ENCODE measurements around the gene TNFRSF25. TPM values are rescaled to one million over a fixed set of nuclear protein-coding genes. Genes with fewer than 3 reads are reported as not detected.

The TNFRSF25 gene
- total and polyA plus RNA-seq, 4 donors: 4.9 to 19.8 (median 11.7) TPM

DNA sequence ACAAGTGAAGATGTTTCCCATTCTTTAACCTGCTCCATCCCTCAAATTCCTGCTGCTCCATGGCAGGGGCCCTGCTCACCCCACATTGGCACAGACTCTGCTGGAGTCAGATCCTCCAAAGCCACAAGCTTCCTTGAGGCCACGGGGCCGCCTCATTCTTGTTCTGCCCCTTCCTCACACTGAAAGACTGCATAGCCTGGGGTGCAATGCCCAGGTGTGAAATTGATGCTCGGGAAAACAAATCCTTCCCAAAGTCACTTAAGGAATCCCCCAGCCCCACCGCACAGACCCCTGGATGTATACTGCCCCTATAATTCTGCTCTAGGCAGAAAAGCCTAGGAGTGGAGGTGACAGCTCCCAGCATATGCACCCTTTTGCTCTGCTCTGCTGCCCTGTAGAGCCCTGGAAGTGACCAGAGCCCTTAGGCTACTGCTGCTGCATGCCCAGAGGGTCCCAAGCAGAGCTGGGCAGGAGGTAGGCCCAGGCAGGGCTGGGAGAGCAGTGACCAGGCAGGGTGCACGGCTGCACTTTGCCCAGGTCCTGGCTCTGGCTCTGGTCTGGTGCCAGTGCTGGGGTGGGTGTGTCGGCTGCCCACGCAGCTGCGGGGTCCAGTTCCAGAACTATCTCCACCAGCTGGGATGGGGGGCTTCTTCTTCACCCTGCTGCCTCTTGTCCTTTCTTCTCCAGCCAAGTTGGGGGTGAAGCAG is 47.9 kb downstream of the TNFRSF25 start:
- ATAC-seq (ENCODE audit: insufficient read depth, low FRiP score): no peak
- H3K9me3 ChIP-seq (ENCODE audit: control insufficient read depth in 4 of 4, insufficient read depth in 3 of 4, low read length in 3 of 4): no peaks in the 10 kb centered on the region
- H3K4me3 ChIP-seq: no peak overlapping the region
- WGBS, 2 donors: 63 to 65% methylated on average over 8 of the region's 8 CpGs
- no peak for DNase-seq
- H3K27me3 ChIP-seq (ENCODE audit: control insufficient read depth in 3 of 3, insufficient read depth in 3 of 3, low read length in 2 of 3): peaks cover 6 to 73% (median 63%) of the 10 kb centered on the region in 3 donors
- H3K36me3 ChIP-seq (ENCODE audit: control insufficient read depth in 4 of 4, insufficient read depth in 4 of 4, low read length in 4 of 4): no peaks in the 10 kb centered on the region
- no peak overlapping the region for H3K27ac ChIP-seq (ENCODE audit: low read depth in 1 of 2, low read length in 1 of 2)
- H3K9ac ChIP-seq (ENCODE audit: insufficient read depth in 1 of 2, low read length in 2 of 2): no peak overlapping the region
- peaks cover 0 to 11% (median 7%) of the 10 kb centered on the region in 5 donors for H3K4me1 ChIP-seq (ENCODE audit: control insufficient read depth in 5 of 5, insufficient read depth in 5 of 5, low read length in 5 of 5)
- TF ChIP-seq, protein P1, sequence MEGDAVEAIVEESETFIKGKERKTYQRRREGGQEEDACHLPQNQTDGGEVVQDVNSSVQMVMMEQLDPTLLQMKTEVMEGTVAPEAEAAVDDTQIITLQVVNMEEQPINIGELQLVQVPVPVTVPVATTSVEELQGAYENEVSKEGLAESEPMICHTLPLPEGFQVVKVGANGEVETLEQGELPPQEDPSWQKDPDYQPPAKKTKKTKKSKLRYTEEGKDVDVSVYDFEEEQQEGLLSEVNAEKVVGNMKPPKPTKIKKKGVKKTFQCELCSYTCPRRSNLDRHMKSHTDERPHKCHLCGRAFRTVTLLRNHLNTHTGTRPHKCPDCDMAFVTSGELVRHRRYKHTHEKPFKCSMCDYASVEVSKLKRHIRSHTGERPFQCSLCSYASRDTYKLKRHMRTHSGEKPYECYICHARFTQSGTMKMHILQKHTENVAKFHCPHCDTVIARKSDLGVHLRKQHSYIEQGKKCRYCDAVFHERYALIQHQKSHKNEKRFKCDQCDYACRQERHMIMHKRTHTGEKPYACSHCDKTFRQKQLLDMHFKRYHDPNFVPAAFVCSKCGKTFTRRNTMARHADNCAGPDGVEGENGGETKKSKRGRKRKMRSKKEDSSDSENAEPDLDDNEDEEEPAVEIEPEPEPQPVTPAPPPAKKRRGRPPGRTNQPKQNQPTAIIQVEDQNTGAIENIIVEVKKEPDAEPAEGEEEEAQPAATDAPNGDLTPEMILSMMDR (IDR thresholded peaks at IDR 0.05; ENCODE audit: control extremely low read depth, extremely low read depth): no peak

DNA sequence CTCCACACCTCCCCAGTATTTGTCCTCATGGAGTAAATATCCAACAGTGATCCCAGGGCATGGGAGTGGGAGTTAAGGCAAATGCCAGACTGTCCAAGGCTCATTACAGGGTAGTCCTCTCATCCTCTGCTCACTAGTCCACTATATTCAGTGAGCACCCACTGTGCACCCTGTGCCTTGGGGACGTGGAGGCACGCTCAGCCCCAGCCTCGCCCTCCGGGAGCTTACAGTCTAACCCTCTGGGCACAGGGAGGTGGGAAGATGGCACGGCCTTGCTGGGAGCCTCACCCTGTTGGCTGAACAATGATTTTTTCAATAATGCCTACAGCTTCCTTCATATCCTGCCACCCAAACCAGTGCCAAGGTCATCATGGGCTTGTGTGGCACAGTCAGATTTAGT is 49.1 kb downstream of the TNFRSF25 start:
- Histone ChIP-seq H3K4me1 (ENCODE audit: control insufficient read depth in 5 of 5, insufficient read depth in 5 of 5, low read length in 5 of 5) (peaks cover 0 to 11% (median 7%) of the 10 kb centered on the region in 5 donors), H3K4me3 (no peak overlapping the region), H3K36me3 (ENCODE audit: control insufficient read depth in 4 of 4, insufficient read depth in 4 of 4, low read length in 4 of 4) (no peaks in the 10 kb centered on the region), H3K27me3 (ENCODE audit: control insufficient read depth in 3 of 3, insufficient read depth in 3 of 3, low read length in 2 of 3) (peaks cover 6 to 67% (median 57%) of the 10 kb centered on the region in 3 donors), H3K9ac (ENCODE audit: insufficient read depth in 1 of 2, low read length in 2 of 2) (no peak overlapping the region), H3K27ac (ENCODE audit: low read depth in 1 of 2, low read length in 1 of 2) (no peak overlapping the region), H3K9me3 (ENCODE audit: control insufficient read depth in 4 of 4, insufficient read depth in 3 of 4, low read length in 3 of 4) (no peaks in the 10 kb centered on the region)
- no peak for ATAC-seq (ENCODE audit: insufficient read depth, low FRiP score)
- TF ChIP-seq, protein P1 (IDR thresholded peaks at IDR 0.05; ENCODE audit: control extremely low read depth, extremely low read depth): no peak
- WGBS, 2 donors: 92 to 95% methylated on average over 5 of the region's 5 CpGs
- DNase-seq: no peak

DNA sequence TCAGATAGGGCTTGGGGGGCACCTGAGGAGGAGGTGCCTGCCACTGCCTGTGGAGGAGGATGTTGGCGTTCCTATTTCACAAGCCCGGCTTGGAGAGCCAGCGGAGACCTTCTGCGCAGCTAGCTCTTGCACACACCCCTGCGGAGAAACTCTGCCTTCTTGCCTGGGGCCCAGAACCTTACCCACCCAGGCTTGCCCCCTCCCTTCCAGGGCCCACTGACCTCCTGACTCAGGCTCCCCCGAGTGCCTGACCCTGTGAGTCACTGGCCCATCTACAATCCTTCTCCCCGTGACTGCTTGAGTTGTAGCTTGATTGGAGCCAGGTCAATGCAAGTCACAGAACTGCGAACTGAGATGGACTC is 49.7 kb downstream of the TNFRSF25 start:
- Histone ChIP-seq H3K9me3 (ENCODE audit: control insufficient read depth in 4 of 4, insufficient read depth in 3 of 4, low read length in 3 of 4) (no peaks in the 10 kb centered on the region), H3K4me3 (no peak overlapping the region), H3K9ac (ENCODE audit: insufficient read depth in 1 of 2, low read length in 2 of 2) (no peak overlapping the region), H3K27ac (ENCODE audit: low read depth in 1 of 2, low read length in 1 of 2) (no peak overlapping the region), H3K27me3 (ENCODE audit: control insufficient read depth in 3 of 3, insufficient read depth in 3 of 3, low read length in 2 of 3) (peaks cover 6 to 63% (median 52%) of the 10 kb centered on the region in 3 donors), H3K4me1 (ENCODE audit: control insufficient read depth in 5 of 5, insufficient read depth in 5 of 5, low read length in 5 of 5) (peaks cover 0 to 11% (median 7%) of the 10 kb centered on the region in 5 donors), H3K36me3 (ENCODE audit: control insufficient read depth in 4 of 4, insufficient read depth in 4 of 4, low read length in 4 of 4) (no peaks in the 10 kb centered on the region)
- ATAC-seq (ENCODE audit: insufficient read depth, low FRiP score) (no peak), DNase-seq (no peak)
- TF ChIP-seq, protein P1 (IDR thresholded peaks at IDR 0.05; ENCODE audit: control extremely low read depth, extremely low read depth): no peak
- WGBS, 2 donors: 69 to 71% methylated on average over 8 of the region's 8 CpGs
